ENCODE results near the gene CAPS.
A peak's percentile ranks its signal among the peaks of the same experiment; 100 is the strongest.
"Not testable (repeated sequence)": the region's sequence is repeated elsewhere in the genome, so short reads cannot be mapped to it uniquely, and the experiment has no call there.

Gene CAPS

DNA sequence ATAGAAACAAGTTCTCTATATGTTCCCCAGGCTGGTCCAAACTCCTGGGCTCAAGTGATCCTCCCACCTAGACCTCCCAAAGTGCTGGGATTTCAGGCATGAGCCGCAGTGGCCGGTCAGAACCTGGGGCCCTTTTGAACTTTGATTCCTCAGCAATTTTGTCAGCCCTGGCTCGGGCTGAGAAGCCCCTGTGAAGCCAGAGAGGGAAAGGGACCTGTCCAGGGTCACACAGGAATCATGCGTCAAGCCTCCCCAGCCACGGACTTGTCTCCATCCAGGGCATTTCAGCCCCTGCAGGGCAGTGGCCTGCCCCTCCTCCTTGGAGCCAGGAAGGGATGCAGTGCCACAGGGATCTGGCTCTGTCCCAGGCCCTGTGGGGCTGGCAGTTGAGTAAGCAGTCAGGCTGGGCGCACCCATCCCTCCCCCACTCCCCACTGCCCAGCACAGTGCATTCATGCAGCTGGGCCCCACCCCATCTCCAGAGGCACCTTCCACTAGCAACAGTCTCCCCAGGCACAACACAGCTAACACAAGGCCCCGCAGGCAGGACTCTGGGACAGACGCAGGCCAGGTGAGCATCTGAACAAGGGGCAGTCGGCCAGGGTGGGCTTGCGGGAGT is at the start of gene CAPS:
CAPS (plus strand) TSS at position 516 of the 619 bp plus-strand sequence. CDS start 153 bp downstream, outside the sequence.
- DNase-seq: no peak

DNA sequence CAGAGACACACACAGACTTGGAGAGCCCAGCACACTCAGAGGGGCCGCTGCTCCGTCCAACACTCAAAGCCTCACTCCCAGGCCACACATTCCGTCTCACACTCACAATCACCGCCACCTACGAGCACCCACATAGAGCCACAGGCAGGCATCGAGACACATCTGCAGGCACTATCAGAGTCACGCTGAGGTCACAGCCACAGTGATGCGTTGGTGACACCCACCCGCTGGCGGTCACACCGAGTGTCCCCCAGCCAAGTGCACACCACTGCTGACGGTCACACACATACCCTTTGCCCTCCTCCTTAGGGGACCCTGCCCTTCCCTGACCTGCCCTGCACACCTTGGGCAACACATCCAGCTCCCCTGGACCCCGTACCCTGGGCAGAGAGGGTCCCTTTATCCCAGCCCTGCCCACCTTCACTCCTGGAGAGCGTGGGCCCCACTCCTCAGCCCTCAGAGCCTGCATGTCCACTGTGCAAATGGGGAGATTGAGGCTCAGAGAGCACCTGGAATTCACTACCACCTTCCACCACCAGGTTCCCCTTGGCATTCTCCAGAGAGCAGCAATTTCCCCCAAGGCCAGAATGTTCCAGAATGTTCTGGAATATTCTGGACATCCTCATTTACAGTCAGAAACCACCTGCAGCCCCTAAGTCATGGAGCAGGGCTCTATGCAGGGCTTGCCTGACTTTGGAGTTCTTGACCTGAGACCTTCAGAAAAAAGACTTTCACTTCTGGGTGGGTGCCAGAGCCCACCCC is 49.1 kb upstream of the CAPS start:
- DNase-seq: no peak

DNA sequence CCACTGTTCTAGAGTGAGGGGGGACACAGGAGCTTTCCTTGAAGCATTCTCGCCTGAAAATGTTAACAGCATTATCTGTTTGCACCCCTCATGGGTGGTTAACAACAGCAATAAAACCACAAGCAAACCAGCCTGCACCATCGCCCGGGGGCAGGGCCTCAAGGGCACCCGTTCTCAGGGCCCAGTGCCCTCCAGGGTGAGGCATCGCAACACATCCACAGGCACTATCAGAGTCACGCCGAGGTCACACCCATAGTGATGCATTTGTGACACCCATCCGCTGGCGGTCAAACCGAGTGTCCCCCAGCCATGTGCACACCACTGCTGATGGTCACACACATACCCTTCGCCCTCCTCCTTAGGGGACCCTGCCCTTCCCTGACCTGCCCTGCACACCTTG is 48.3 kb upstream of the CAPS start:
- DNase-seq: no peak

DNA sequence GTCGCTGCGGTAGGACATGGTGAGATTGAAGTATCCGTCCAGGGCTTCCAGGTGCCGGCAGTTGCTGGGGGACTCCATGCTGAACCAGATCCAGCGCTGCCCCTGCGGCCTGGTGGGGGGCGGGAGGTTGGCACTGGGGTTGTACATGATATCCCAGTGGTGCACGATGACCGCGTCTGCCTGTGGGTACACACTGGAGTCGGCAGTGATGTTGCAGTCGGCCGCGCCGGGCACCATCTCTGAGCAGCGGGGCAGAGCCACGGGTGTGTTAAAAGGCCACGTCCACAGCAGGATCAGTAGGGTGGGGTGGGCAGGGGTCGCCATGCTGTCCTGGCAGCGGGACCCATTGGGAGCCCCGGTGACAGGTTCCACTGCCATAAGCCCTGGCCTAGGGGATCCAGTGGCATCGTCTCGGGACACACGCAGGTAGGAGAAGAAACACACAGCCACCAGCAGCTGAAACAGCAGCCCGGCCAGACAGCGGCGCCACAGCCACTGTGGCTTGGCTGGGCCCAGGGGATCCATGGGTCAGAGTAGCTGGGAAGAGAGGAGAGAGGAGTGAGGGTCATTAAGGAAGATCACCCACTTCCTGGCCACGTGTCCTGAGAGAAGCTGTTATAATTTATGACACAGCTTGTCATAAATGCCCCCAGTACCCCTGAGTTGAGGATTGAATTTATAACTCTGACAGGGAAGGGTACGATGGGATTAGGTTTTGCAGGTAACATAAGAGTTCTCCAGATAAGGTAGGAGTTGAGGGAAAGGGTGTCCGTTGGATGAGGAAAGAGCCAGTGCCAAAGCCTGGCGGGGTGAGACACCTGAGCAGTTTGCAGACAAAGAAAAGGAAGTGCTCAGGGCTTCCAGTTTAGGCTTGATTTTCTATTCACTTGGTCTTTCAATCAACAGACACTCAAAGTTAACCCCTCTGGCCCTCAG is 46.6 kb upstream of the CAPS start:
- DNase-seq: no peak

DNA sequence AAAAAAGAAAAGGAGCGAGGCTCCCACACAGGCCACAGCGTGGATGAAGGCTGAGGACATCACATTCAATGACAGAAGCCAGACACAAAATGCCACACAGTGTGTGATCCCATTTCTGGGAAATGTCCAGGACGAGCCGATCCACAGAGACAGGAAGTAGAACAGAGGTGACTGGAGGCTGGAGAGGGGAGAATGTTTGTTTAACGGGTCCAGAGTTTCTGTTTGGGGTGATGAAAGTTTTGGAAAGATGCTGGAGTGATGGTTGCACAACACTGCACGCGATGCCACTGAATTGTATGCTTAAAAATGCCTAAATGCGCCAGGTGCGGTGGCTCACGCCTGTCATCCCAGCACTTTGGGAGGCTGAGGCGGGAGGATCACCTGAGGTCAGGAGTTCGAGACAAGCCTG is 43.1 kb upstream of the CAPS start:
- no peak for DNase-seq

DNA sequence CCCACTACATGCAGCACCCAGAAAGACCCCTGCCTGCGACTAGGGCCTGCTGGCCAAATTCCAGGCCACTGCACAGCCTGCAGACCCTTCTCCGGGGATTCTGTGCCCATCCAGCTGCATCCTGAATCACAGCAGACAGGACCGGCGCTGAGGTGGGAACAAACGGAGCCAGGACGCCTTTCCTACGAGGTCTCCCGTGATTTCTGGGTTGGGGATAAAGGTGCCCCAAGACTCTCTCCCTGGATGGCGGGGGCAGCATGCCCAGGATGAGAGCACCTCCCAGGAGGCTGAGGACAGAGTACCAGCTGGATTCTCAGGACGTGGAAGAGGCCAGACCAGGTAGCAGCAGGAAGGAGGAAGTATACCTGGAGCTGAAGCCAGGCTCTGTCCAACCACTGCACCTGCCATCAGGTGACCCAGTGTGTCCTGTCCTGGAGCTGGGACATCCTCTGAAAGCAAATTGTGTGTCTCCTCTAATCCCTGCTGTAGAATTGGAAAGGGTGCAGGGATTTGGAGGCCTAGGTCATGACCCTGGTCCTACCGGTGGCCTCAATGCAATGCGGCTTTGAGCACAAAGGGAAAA is 40.3 kb upstream of the CAPS start:
- DNase-seq: no peak

DNA sequence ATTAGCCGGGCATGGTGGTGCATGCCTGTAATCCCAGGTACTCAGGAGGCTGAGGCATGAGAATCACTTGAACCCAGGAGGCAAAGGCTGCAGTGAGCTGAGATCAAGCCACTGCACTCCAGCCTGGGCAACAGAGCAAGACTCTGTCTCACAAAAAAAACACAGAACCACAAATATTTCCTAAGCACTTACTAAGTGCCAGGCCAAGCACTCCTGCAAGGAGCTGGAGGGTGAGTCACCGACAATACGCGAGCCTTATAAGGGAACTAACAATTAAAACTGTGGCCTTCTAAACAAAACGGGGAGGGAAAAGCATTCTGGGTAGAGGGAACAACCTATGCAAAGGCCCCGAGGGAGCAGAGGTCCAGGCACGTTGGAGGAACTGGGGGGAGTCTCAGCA is 39.6 kb upstream of the CAPS start:
- DNase-seq: not testable (repeated sequence)

DNA sequence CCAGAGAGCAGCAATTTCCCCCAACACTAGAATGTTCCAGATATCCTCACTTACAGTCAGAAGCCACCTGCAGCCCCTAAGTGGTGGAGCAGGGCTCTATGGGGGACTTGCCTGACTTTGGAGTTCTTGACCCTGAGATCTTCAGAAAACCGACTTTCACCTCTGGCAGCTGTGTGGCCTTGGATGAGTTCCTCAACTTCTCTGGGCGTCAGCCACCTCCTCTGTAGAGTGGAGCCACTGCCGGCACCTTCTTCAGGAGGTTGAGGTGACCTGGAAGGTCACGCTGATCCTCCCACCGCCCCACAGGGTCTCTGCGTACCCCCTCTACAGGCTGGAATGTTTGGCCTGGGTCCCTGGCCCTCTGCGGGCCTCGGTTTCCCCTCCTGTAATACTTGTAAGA is 36.6 kb upstream of the CAPS start:
- DNase-seq: no peak

DNA sequence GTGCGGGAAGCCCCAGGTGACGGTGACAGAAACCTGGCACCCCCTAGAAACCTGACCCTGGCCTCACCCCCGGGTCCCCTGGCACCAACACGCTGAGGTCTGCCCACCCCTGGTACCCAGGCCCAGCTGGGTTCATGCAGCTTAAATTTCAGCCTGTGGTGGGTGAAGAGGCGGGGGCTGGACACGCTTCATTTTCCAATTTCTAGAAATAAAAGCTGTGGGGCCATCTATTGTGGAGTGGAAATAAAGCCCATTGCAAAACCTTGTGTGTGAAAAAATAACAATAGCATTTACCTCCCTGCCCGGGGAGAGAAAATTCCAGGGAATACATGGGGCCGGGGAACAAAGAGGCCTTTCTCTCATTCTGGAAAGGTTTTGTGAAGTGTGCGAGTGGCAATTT is 36.2 kb upstream of the CAPS start:
- no peak for DNase-seq

DNA sequence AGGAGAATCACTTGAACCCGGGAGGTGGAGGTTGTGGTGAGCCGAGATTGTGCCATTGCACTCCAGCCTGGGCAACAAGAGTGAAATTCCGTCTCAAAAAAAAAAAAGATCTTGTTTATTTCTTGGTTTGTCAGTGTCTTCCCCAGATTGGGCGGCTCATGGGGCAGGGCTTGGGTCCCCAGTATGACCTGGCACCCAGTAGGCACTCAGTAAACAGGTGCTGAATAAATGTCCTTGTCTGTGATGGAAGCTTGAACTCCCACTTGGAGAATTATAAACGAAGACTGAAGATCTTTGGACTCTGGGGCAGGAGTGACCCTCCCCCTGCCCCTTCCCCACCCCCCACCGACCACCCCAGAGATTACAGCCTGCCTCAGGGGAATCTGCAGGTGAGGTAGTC is 33.9 kb upstream of the CAPS start:
- no peak for DNase-seq

DNA sequence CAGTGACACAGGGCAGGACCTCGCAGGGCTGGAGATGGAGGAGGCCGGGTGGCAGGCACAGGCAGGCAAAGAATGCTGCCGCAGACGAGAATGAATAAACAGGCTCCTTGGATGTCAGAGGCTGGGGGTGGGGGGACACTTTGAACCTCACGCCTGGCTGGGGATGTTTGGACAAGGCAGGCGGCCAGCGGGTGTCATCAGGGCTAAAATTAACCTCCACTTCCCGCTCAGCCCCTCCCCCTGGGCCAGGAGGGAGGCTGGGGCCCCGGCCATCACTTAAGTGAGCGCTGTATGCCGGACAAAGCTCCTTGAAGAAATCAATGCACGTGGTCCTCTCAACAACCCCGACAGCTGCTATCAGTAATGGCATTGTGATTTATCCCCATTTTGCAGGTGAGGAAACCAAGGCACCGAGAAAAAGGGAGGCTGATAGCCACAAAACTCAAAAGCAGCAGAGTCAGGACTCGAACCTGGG is 33.4 kb upstream of the CAPS start:
- peak in 1 of 2 experiments; percentile 41 for DNase-seq

DNA sequence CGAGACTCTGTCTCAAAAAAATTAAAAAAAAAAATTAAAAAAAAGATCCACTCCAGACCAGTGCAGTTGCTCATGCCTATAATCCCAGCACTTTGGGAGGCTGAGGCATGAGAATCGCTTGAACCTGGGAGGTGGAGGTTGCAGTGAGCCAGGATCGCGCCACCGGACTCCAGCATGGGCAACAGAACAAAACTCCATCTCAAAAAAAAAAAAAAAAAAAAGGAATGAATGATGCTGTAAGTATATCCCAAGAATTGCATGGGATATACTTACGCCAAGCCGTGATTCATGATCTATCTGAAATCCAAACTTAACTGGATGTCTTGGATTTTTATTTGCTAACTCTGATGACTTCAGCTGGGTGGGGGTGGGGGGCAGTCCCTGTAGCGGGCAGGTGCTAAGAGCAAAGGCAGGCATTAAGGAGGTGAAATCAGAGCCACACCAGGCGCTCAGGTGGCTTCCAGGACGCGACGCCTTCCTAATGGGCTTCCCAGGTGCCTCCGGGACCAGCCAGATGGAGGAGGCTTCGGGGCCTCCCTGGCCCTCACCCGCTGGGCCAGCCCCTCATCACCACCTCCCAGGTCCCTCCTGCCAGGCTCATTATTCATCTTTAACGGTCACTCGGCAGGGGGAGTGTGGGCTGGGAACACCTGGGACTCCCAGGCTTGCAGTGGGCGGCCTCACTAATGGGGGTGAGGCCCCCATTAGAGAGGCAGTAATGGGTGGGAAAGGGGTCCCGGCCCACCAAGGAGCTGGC is 32.3 kb upstream of the CAPS start:
- peak; percentile 43 to 62 for DNase-seq

DNA sequence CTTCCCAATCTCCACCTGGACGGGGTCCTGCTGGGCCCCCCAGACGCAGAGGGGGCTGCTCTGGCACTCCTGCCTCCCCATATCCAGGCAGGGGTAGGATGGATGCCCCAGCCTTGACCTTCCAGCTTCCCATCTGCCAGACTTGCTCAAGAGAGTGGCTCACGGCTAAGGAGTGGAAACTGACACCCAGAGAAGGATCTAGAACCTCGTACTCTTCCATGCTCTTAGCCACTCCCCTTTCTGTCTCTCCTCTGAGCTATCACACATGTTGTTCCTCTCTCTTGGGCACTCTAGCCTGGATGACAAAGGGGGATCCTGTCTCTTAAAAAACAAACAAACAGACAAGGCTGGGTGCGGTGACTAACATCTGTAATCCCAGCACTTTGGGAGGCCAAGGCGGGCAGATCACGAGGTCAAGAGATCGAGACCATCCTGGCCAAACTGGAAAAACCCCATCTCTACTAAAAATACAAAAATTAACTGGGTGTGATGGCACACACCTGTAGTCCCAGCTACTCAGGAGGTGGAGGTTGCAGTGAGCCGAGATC is 31.6 kb upstream of the CAPS start:
- peak in 1 of 2 experiments; percentile 47 for DNase-seq

DNA sequence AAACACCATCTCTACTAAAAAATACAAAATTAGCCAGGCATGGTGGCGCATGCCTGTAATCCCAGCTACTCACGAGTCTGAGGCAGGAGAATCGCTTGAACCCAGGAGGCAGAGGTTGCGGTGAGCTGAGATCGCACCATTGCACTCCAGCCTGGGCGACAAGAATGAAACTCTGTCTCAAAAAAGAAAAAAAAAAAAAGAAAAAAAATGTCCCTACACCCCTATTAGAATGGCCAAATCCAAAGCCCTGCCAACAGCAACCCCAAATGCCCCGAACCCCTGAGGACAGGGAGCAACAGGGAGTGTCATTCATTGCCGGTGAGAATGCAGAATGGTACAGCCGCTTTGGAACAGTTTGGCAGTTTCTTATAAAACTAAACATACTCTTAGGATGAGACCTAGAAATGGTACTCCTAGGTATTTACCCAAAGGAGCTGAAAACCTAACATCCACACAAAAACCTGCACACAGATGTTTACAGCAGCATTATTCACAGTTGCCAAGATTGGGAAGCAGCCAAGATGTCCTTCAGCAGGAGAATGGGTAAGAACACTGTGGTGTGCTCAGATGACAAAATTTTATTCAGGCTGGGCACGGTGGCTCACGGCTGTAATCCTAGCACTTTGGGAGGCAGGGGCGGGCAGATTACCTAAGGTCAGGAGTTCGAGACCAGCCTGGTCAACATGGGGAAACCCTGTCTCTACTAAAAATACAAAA is 30.7 kb upstream of the CAPS start:
- not testable (repeated sequence) for DNase-seq

DNA sequence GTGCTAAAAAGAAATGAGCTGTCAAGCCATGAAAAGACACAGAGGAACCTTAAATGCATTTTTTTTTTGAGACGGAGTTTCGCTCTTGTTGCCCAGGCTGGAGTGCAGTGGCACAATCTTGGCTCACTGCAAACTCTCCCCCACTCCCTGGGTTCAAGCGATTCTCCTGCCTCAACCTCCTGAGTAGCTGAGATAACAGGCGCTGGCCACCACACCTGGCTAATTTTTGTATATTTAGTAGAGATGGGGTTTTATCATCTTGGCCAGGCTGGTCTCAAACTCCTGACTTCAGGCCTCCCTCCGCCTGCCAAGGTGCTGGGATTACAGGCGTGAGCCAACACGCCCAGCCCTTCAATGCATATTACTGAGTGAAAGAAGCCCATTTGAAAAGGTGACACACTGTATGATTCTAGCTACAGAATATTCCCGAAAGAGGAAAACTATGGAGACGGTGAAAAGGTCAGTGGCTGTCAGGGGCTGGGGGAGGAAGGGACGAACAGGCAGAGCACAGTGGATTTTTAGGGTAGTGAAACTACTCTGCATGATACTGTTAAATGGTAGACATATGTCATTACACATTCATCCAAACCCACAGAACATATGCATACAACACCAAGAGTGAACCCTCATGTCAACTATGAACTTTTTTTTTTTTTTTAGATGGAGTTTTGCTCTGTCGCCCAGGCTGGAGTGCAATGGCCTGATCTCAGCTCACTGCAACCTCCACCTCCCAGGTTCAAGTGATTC is 29.8 kb upstream of the CAPS start:
- not testable (repeated sequence) for DNase-seq

DNA sequence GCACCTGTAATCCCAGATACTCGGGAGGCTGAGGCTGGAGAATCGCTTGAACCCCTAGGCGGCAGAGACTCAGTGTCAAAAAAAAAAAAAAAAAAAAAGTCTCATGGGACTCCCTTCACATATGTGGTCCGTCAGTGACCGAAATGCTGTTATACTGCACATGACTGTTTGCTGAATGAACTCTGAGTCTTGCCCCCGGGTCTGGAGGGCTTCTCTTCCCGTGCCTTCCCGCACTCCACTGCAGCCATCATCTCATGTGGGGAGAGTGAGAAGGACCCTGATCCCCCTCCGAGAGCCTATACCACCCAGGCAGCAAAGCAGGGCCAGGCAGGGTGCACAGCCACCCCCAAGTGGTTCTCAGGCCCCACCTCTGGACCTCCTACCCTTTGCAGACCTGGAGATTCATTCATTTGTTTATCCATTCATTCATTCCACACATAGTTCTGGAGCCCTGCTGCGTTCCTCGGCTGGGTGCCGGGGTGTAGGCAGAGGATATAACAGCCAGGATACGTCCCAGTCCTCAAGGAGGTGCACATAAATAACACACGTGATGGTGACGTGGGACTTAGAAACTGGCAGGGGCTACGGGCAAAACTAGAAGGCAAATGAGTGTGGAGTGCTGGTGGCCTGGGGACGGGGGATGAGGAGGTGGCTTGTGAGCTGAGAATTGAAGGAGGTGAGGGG is 24.6 kb upstream of the CAPS start:
- DNase-seq: no peak

DNA sequence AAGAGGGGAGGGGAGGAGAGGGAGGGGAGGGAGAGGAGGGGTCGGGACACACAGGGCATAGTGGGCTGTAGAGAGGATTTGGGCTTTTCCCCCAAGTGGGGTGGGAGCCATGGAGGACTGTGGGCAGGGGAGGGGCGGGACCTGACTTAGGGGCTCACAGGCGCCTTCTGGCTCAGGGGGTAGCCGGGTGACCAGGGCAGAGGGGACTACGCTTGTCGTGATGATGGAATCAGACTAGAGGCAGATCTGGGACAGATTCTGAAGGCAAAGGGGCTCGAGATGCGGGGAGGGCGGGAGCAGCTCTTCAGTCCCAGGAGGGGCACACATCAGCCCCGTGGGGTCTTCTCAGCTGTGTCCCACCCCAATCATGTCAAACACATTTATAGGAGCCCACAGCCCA is 24.0 kb upstream of the CAPS start:
- no peak for DNase-seq

DNA sequence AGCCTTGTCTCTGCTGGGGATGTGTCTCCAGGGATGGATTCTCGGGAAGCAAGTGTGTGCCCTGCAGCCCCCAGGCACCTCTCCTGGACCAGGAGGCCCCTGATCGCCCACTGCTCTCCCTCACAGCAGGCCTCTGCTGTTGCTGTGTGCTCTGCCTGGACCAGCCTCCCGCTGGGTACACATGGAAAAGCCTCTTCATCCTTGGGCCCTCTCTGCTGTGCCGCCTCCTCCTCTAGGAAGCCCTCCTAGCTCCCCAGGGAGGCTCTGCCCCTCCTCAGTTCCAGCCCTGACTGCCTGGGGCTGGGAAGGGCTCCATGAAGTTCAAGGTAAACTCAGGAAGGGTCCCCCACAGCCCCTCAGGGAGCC is 22.5 kb upstream of the CAPS start:
- no peak for DNase-seq

DNA sequence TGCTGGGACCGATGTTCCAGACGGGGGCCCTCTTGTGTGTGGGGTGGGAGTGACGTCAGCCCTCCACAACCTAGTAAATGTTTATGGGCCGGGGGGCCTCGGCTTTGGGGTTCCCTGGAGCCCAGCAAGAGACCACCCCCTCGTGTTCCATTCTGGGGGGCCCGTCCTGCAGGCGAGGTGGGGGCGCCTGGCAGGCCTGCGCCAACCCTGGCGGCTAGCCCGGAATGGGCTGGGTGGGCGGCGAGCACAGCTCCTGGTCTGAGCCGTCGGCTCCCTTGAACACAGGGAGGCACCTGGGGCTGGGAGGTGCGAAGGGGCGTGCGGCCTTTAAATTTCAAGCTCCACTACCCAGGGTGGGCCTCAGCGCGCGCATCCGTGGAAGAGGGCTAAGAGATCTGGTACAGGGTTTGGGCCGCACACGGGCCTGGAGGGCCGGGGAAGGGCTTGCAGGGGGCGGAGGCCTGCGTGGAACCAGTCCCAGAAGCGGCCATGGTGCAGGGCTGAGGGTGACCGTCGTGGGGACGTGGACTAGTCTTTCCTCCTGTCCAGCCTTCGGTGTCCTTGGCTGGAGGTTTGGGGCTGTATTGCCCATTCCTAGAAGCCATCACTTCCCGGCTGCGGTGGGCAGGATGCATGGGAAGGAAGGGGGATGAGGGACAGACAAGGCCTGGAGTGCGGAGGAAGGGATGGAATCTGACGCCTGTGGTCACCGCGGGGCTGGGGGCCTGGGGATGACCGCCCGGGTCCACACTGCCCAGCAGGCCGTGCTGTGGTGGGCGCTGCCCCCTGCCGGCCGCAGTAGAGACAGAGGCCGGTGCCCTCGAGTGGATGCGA is 21.9 kb upstream of the CAPS start:
- peak in 1 of 2 experiments; percentile 65 for DNase-seq
